OCI-LY3 (cell line): ENCODE results near the gene HECA.
"Not testable (repeated sequence)": the region's sequence is repeated elsewhere in the genome, so short reads cannot be mapped to it uniquely, and the experiment has no call there.

ENCODE experiments used
- H2AFZ ChIP-seq: fragments of 200-600, 300-600 bp; shearing (Covaris generic); 2 replicates; pipeline ENCODE4 v1.6.0; 2014; ENCODE audit warnings: antibody characterized with exemption, low read depth, low read length
- H3K27ac ChIP-seq: fragments of 200-600, 300-600 bp; sonication (generic); 2 replicates; pipeline ENCODE4 v1.5.1; 2014; ENCODE audit warnings: mild to moderate bottlenecking, low read length, moderate library complexity, mixed read lengths
- H3K27me3 ChIP-seq: fragments of 200-600, 300-600 bp; sonication (generic); 2 replicates; pipeline ENCODE4 v1.6.1; 2014; ENCODE audit warnings: low read depth, low read length, mixed read lengths
- H3K36me3 ChIP-seq: fragments of 200-600, 300-600 bp; sonication (generic); replicated peaks from 2 replicates; pipeline ENCODE3; 2014; ENCODE audit warnings: low read depth, low read length, mixed read lengths
- H3K4me1 ChIP-seq: fragments of 300-600, 200-600 bp; sonication (generic); 2 replicates; pipeline ENCODE4 v1.6.1; 2014; ENCODE audit warnings: low read length, mixed read lengths
- H3K4me2 ChIP-seq: fragments of 200-600, 300-600 bp; sonication (generic); 2 replicates; pipeline ENCODE4 v1.6.1; 2014; ENCODE audit warnings: low read length, mixed read lengths
- H3K4me3 ChIP-seq: fragments of 300-600, 200-600 bp; sonication (generic); 2 replicates; pipeline ENCODE4 v1.5.1; 2014; ENCODE audit warnings: antibody characterized with exemption, mild to moderate bottlenecking, low read length, moderate library complexity
- H3K79me2 ChIP-seq: fragments of 300-600, 200-600 bp; shearing (Covaris generic); 2 replicates; pipeline ENCODE4 v1.6.1; 2014; ENCODE audit warnings: mild to moderate bottlenecking, low read length, mixed read lengths
- H3K9ac ChIP-seq: fragments of 300-600, 200-600 bp; shearing (Covaris generic); 2 replicates; pipeline ENCODE4 v1.6.0; 2014; ENCODE audit warnings: mild to moderate bottlenecking, low read length, moderate library complexity
- H3K9me3 ChIP-seq: fragments of 200-600, 300-600 bp; shearing (Covaris generic); 2 replicates; pipeline ENCODE4 v1.6.1; 2014; ENCODE audit warnings: low read length, mixed read lengths; ENCODE audit not compliant: insufficient read depth
- H4K20me1 ChIP-seq: fragments of 200-600, 300-600 bp; sonication (generic); 2 replicates; pipeline ENCODE4 v1.6.1; 2016; ENCODE audit warnings: low read length, mixed read lengths; ENCODE audit not compliant: insufficient read depth
- CTCF ChIP-seq: fragments of 200-600, 300-600 bp; sonication (generic); IDR thresholded peaks from 2 replicates; pipeline ENCODE4 v1.5.1; 2014; ENCODE audit warnings: antibody characterized with exemption, low read length, low read depth
- EZH2phosphoT487 ChIP-seq: fragments of 200-600 bp; shearing (Covaris generic); IDR thresholded peaks from 2 replicates; pipeline ENCODE4 v1.6.1; 2018; ENCODE audit warnings: antibody characterized with exemption, mixed run types, low read depth

The HECA gene

GRCh38 chr6:139205843-139206242, 71.0 kb downstream of the HECA start:
- no peaks in the 10 kb centered on the region for H4K20me1 ChIP-seq
- no peak for TF ChIP-seq CTCF
- no peak for TF ChIP-seq EZH2phosphoT487

GRCh38 chr6:139210766-139211165, 75.9 kb downstream of the HECA start:
- not testable (repeated sequence) for H2AFZ ChIP-seq, H3K79me2 ChIP-seq, H3K27ac ChIP-seq, H3K4me1 ChIP-seq, H3K9me3 ChIP-seq, H4K20me1 ChIP-seq, H3K4me2 ChIP-seq, H3K36me3 ChIP-seq, H3K27me3 ChIP-seq, H3K4me3 ChIP-seq, H3K9ac ChIP-seq

More at GRCh38 chr6:139205843-139206242, 71.0 kb downstream of the HECA start:
- no peak overlapping the region for H3K27ac ChIP-seq
- no peak overlapping the region for H3K9ac ChIP-seq
- no peak overlapping the region for H3K4me3 ChIP-seq
- H3K36me3 ChIP-seq, result no peaks in the 10 kb centered on the region
- H2AFZ ChIP-seq, result no peak overlapping the region
- H3K4me2 ChIP-seq, result no peak overlapping the region
- no peaks in the 10 kb centered on the region for H3K79me2 ChIP-seq
- no peaks in the 10 kb centered on the region for H3K9me3 ChIP-seq
- H3K4me1 ChIP-seq, result no peaks in the 10 kb centered on the region
- no peaks in the 10 kb centered on the region for H3K27me3 ChIP-seq

- not testable (repeated sequence) for H3K4me3 ChIP-seq, H3K36me3 ChIP-seq, H3K4me2 ChIP-seq, H3K79me2 ChIP-seq, H3K4me1 ChIP-seq, H3K9me3 ChIP-seq, H2AFZ ChIP-seq, H3K27me3 ChIP-seq, H4K20me1 ChIP-seq, H3K27ac ChIP-seq, H3K9ac ChIP-seq
Observed at GRCh38 chr6:139212460-139212859, 77.6 kb downstream of the HECA start.

GRCh38 chr6:139219271-139219729, 84.4 kb downstream of the HECA start:
- H3K9ac ChIP-seq, result peak overlapping the region; percentile 34; the same call in 1 of the 2 replicates
- H3K27me3 ChIP-seq, result no peaks in the 10 kb centered on the region
- H3K9me3 ChIP-seq, result no peaks in the 10 kb centered on the region
- H4K20me1 ChIP-seq, result no peaks in the 10 kb centered on the region
- H3K27ac ChIP-seq, result peak overlapping the region; percentile 56
- TF ChIP-seq EZH2phosphoT487, result no peak
- TF ChIP-seq CTCF, result peak; percentile 85
- H2AFZ ChIP-seq, result peak overlapping the region; percentile 75
- peak overlapping the region; percentile 54 for H3K4me3 ChIP-seq
- H3K36me3 ChIP-seq, result no peaks in the 10 kb centered on the region
- H3K4me1 ChIP-seq, result peaks cover 24% of the 10 kb centered on the region
- peak overlapping the region; percentile 65 for H3K4me2 ChIP-seq
- no peaks in the 10 kb centered on the region for H3K79me2 ChIP-seq

- H3K9ac ChIP-seq, result peak overlapping the region; percentile 34; the same call in 1 of the 2 replicates
Observed at GRCh38 chr6:139219746-139220145, 84.9 kb downstream of the HECA start.

GRCh38 chr6:139228387-139228786, 93.5 kb downstream of the HECA start:
- not testable (repeated sequence) for H3K27ac ChIP-seq, H3K4me3 ChIP-seq, H3K9me3 ChIP-seq, H3K36me3 ChIP-seq, H3K4me2 ChIP-seq, H2AFZ ChIP-seq, H3K27me3 ChIP-seq, H4K20me1 ChIP-seq, H3K9ac ChIP-seq, H3K79me2 ChIP-seq
- H3K4me1 ChIP-seq, result peaks cover 35% of the 10 kb centered on the region

More at GRCh38 chr6:139219746-139220145, 84.9 kb downstream of the HECA start:
- no peaks in the 10 kb centered on the region for H3K27me3 ChIP-seq
- H3K36me3 ChIP-seq, result no peaks in the 10 kb centered on the region
- H3K4me2 ChIP-seq, result peak overlapping the region; percentile 65
- peak overlapping the region; percentile 56 for H3K27ac ChIP-seq
- H3K4me3 ChIP-seq, result peak overlapping the region; percentile 54
- no peaks in the 10 kb centered on the region for H3K79me2 ChIP-seq
- H4K20me1 ChIP-seq, result no peaks in the 10 kb centered on the region
- no peak for TF ChIP-seq EZH2phosphoT487
- no peaks in the 10 kb centered on the region for H3K9me3 ChIP-seq
- peaks cover 24% of the 10 kb centered on the region for H3K4me1 ChIP-seq
- H2AFZ ChIP-seq, result peak overlapping the region; percentile 75
